Psoas muscle (tissue), 8 donors: ENCODE results near the gene FAM117B. TPM values are rescaled to one million over a fixed set of nuclear protein-coding genes. Genes with fewer than 3 reads are reported as not detected.
A peak's percentile ranks its signal among the peaks of the same experiment; 100 is the strongest.

Source experiments
- ATAC-seq, 4 donors: fragments of 200-7000 bp; cut with Tn5 transposase; one replicate each; pipeline ENCODE4 v1.9.1; 2020; ENCODE audit warnings: moderate library complexity in 3 of 4, mild to moderate bottlenecking in 2 of 4
- DNase-seq, 2 donors: peaks; one replicate each; pipeline ENCODE4 v3.0.0-alpha.2; 2020
- H3K27ac ChIP-seq: fragments of 200-600 bp; one replicate; pipeline ENCODE4 v1.8.0; 2022
- H3K27me3 ChIP-seq, 3 donors: fragments of 200-600 bp in 1 of 3; one replicate each; pipeline versions ENCODE4 v1.6.1 to v1.8.0; 2013 to 2022; ENCODE audit warnings: low read length in 2 of 3, mild to moderate bottlenecking in 2 of 3, moderate library complexity in 1 of 3; ENCODE audit not compliant: insufficient read depth in 3 of 3
- H3K36me3 ChIP-seq, 2 donors: fragments of 200-600 bp in 1 of 2; one replicate each; pipeline versions ENCODE4 v1.6.1 to v1.8.0; 2013 to 2022; ENCODE audit warnings: low read depth in 1 of 2, mild to moderate bottlenecking in 1 of 2, moderate library complexity in 1 of 2; ENCODE audit not compliant: insufficient read depth in 1 of 2
- H3K4me1 ChIP-seq: fragments of 200-600 bp; one replicate; pipeline ENCODE4 v1.8.0; 2022
- H3K4me3 ChIP-seq: fragments of 200-600 bp; one replicate; pipeline ENCODE4 v1.8.0; 2022; ENCODE audit warnings: mild to moderate bottlenecking
- H3K9me3 ChIP-seq: fragments of 200-600 bp; one replicate; pipeline ENCODE4 v1.8.0; 2022
- CTCF ChIP-seq: fragments of 200-600 bp; IDR thresholded peaks from one replicate; pipeline ENCODE4 v1.8.0; 2022; ENCODE audit warnings: antibody characterized with exemption
- WGBS, 3 donors: extraction: QIAGEN DNeasy Blood & Tissue Kit; methylation state at CpG; one replicate each; pipeline versions ENCODE4 v1.1.6 to v1.1.7; 2013; 5-methylcytosine and 5-hydroxymethylcytosine counted together
- intact Hi-C, 2 donors: fragments of 100-400 bp; cut with DNase I; formaldehyde crosslinking; loops; one replicate each; pipeline versions ENCODE4 v1.11.0 to v1.14.2; 2022
- polyA plus RNA-seq, 3 donors: library from polyadenylated mRNA; stranded (reverse); fragments of 200-250 nt; gene quantifications; one replicate each; pipeline ENCODE4 v1.2.3, GENCODE V29; 2013
- total RNA-seq, 4 donors: library from RNA; stranded (reverse); fragmentation: NEBNext Ultra II Directional in 2 of 4; extraction: Animal tissue kit (Norgen Biotek cat#: 25700) in 2 of 4; gene quantifications; one replicate each; pipeline versions ENCODE4 v1.2.1 to v1.2.4, GENCODE V29; 2021 to 2023
- donor health status: healthy with polysubstance abuse.
- donor health status: DM: no; HTN: no; CAD: no; lungs with moderate emphysema.
- donor health status: Bipolar disorder and iron deficiency.
- donor health status: healthy.
- donor health status: DM: yes; HTN: yes; CAD: no.
- donor health status: DM: no; HTN: no; CAD: no.
- donor health status: DM: no; HTN: no; CAD: no.
- donor health status: DM: yes; HTN: yes; CAD: no.

The FAM117B gene
- total and polyA plus RNA-seq, 7 donors: 0.31 to 2.4 (median 0.75) TPM

DNA sequence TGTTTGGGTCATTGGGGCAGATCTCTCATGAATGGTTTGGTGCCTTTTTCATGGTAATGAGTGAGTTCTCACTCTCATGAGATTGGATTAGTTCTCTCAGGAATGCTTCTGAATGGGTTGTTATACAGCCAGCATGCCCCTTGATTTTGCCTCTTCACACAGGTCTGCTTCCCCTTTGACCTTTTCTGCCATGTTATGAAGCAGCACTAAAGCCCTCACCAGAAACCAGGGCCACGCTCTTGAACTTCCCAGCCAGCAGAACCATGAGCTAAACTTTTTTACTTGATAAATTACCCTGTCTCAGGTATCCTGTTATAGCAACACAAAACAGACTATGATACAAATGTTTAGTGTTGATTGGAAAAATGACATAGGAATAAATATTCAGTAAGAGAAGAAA is 179.5 kb downstream of the FAM117B start:
- Histone ChIP-seq H3K36me3 (peaks cover 0 to 4% of the 10 kb centered on the region in 2 donors), H3K27ac (no peak overlapping the region), H3K4me1 (peaks cover 5% of the 10 kb centered on the region), H3K4me3 (no peak overlapping the region), H3K9me3 (no peaks in the 10 kb centered on the region), H3K27me3 (no peaks in the 10 kb centered on the region)
- WGBS, 3 donors: 95 to 100% (median 100%) methylated on average over 1 of the region's 1 CpG
- DNase-seq (no peak), ATAC-seq (no peak)
- intact Hi-C loops: no loop called here
- no peak for TF ChIP-seq CTCF

GRCh38 chr2:202815548-202816360 is 181.0 kb downstream of the FAM117B start:
- ATAC-seq (peak in 3 of 4 donors; percentile 17 to 74 (median 48)), DNase-seq (no peak)
- H3K4me1 ChIP-seq: peaks cover 5% of the 10 kb centered on the region
- WGBS, 3 donors: 15 to 34% (median 19%) methylated on average over 4 of the region's 4 CpGs
- H3K27ac ChIP-seq: no peak overlapping the region
- intact Hi-C loops: no loop called here
- no peak overlapping the region for H3K4me3 ChIP-seq
- H3K9me3 ChIP-seq: no peaks in the 10 kb centered on the region
- TF ChIP-seq CTCF: no peak
- peaks cover 0 to 3% of the 10 kb centered on the region in 2 donors for H3K36me3 ChIP-seq
- H3K27me3 ChIP-seq: no peaks in the 10 kb centered on the region

DNA sequence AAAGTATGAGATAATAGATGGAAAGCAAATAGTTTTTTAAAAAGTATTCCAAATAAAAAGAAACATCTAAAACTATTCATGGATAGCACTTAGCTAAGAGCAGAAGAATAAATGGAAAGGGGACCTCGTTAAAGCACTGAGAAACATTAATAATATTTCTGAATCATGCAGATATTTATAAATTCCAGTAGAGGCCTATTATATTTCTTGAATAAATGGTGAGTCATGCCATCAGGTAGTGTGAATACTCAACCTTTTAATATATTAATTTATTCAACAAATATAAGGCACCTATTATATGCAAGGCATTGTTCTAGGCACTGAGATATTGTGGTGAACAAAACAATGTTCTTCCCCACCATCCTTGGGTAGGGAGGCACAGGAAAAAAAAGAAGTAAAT is 183.0 kb downstream of the FAM117B start:
- peaks cover 5% of the 10 kb centered on the region for H3K4me1 ChIP-seq
- no peaks in the 10 kb centered on the region for H3K27me3 ChIP-seq
- no peak for ATAC-seq
- H3K27ac ChIP-seq: no peak overlapping the region
- H3K4me3 ChIP-seq: no peak overlapping the region
- DNase-seq: no peak
- intact Hi-C loops: no loop called here
- WGBS, 3 donors: 73 to 85% (median 77%) methylated on average over 1 of the region's 1 CpG
- H3K36me3 ChIP-seq: no peaks in the 10 kb centered on the region
- no peaks in the 10 kb centered on the region for H3K9me3 ChIP-seq
- no peak for TF ChIP-seq CTCF

GRCh38 chr2:202818321-202818720 is 183.6 kb downstream of the FAM117B start:
- 85 to 88% (median 85%) methylated on average over 3 of the region's 3 CpGs for WGBS, 3 donors
- no peak overlapping the region for H3K4me3 ChIP-seq
- ATAC-seq (no peak), DNase-seq (no peak)
- no peak for TF ChIP-seq CTCF
- H3K27me3 ChIP-seq: no peaks in the 10 kb centered on the region
- peaks cover 5% of the 10 kb centered on the region for H3K4me1 ChIP-seq
- H3K9me3 ChIP-seq: no peaks in the 10 kb centered on the region
- intact Hi-C loops: no loop called here
- no peaks in the 10 kb centered on the region for H3K36me3 ChIP-seq
- H3K27ac ChIP-seq: no peak overlapping the region

Other genes with a start within 250 kb of the FAM117B start
- 1 to 10 TPM; 5.0 to 5.5 (median 5.5) TPM for gene ICA1L, start 236.8 kb downstream of the FAM117B start, total RNA-seq
- 1 to 10 TPM in 1 of 3 donors, under 1 TPM in 2; 0.65 to 2.2 (median 0.97) TPM for gene ICA1L, start 236.8 kb downstream of the FAM117B start, polyA plus RNA-seq